ENCODE measurements around the gene APAF1. TPM values are rescaled to one million over a fixed set of nuclear protein-coding genes. Genes with fewer than 3 reads are reported as not detected.

Gene APAF1
- total and polyA plus RNA-seq, 9 of the 15 experiments (the other 6 are each of a cell fraction or from before 2014, with no cell fraction given): 5.1 to 15.7 (median 9.9) TPM

DNA sequence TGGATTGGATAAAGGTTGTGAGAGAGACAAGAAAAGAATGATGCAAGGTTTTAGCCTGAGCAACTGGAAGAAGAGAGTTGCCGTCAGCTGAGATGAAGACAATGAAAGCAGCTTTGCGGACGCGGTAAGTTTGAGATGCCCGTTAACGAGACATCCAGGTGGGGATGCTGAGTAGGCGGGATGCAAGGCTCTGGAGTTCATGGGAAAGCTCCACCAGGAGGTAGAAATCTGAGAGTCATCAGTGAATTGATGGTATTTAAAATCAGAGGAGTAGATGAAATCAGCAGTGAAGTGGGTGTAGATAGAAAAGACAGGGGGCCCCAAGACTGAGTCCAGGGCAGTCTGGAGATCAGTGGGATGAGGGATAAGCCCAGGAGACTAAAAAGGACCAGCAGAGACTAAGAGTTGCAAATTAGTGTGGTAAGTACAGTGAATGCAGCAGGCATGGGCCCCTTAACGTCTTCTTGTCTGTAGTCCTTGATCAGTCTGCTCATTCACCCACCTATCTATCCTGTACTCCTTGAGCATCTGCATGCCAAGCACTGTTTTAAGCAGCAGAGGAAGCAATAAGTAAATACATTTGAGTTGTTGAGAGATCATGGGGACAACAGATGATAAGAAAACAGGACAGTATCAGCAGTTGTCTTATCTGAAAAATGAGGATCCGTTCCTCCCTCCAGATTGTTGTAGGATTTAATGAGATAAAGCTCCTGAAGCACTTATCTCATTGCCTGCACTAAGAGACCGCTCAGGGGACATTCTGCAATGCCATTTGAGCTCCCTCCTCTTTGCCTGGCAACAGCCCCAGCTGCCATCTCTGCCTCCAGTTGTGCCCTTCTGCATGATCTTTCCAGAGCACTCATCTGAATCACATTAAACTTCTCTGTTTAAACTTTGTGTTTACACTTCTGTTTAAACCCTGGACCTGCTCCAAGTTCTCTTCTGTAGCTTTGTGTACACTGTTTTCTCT, 91.5 kb downstream of the APAF1 start (continued):
- TF ChIP-seq, protein P1, sequence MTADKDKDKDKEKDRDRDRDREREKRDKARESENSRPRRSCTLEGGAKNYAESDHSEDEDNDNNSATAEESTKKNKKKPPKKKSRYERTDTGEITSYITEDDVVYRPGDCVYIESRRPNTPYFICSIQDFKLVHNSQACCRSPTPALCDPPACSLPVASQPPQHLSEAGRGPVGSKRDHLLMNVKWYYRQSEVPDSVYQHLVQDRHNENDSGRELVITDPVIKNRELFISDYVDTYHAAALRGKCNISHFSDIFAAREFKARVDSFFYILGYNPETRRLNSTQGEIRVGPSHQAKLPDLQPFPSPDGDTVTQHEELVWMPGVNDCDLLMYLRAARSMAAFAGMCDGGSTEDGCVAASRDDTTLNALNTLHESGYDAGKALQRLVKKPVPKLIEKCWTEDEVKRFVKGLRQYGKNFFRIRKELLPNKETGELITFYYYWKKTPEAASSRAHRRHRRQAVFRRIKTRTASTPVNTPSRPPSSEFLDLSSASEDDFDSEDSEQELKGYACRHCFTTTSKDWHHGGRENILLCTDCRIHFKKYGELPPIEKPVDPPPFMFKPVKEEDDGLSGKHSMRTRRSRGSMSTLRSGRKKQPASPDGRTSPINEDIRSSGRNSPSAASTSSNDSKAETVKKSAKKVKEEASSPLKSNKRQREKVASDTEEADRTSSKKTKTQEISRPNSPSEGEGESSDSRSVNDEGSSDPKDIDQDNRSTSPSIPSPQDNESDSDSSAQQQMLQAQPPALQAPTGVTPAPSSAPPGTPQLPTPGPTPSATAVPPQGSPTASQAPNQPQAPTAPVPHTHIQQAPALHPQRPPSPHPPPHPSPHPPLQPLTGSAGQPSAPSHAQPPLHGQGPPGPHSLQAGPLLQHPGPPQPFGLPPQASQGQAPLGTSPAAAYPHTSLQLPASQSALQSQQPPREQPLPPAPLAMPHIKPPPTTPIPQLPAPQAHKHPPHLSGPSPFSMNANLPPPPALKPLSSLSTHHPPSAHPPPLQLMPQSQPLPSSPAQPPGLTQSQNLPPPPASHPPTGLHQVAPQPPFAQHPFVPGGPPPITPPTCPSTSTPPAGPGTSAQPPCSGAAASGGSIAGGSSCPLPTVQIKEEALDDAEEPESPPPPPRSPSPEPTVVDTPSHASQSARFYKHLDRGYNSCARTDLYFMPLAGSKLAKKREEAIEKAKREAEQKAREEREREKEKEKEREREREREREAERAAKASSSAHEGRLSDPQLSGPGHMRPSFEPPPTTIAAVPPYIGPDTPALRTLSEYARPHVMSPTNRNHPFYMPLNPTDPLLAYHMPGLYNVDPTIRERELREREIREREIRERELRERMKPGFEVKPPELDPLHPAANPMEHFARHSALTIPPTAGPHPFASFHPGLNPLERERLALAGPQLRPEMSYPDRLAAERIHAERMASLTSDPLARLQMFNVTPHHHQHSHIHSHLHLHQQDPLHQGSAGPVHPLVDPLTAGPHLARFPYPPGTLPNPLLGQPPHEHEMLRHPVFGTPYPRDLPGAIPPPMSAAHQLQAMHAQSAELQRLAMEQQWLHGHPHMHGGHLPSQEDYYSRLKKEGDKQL (CRISPR knock-in tag; IDR thresholded peaks at IDR 0.05; ENCODE audit: borderline replicate concordance): no peak
- TF ChIP-seq ZFP30 (CRISPR knock-in tag; IDR thresholded peaks at IDR 0.05; ENCODE audit: borderline replicate concordance) (no peak), ZFP1 (CRISPR knock-in tag; IDR thresholded peaks at IDR 0.05) (no peak), KLF10 (CRISPR knock-in tag; IDR thresholded peaks at IDR 0.05) (no peak), ZNF324 (CRISPR knock-in tag; IDR thresholded peaks at IDR 0.05) (no peak), ZZZ3 (IDR thresholded peaks at IDR 0.05) (no peak)
- TF ChIP-seq, protein P2, sequence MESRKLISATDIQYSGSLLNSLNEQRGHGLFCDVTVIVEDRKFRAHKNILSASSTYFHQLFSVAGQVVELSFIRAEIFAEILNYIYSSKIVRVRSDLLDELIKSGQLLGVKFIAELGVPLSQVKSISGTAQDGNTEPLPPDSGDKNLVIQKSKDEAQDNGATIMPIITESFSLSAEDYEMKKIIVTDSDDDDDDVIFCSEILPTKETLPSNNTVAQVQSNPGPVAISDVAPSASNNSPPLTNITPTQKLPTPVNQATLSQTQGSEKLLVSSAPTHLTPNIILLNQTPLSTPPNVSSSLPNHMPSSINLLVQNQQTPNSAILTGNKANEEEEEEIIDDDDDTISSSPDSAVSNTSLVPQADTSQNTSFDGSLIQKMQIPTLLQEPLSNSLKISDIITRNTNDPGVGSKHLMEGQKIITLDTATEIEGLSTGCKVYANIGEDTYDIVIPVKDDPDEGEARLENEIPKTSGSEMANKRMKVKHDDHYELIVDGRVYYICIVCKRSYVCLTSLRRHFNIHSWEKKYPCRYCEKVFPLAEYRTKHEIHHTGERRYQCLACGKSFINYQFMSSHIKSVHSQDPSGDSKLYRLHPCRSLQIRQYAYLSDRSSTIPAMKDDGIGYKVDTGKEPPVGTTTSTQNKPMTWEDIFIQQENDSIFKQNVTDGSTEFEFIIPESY (CRISPR knock-in tag; IDR thresholded peaks at IDR 0.05): no peak
- TF ChIP-seq, protein P3, sequence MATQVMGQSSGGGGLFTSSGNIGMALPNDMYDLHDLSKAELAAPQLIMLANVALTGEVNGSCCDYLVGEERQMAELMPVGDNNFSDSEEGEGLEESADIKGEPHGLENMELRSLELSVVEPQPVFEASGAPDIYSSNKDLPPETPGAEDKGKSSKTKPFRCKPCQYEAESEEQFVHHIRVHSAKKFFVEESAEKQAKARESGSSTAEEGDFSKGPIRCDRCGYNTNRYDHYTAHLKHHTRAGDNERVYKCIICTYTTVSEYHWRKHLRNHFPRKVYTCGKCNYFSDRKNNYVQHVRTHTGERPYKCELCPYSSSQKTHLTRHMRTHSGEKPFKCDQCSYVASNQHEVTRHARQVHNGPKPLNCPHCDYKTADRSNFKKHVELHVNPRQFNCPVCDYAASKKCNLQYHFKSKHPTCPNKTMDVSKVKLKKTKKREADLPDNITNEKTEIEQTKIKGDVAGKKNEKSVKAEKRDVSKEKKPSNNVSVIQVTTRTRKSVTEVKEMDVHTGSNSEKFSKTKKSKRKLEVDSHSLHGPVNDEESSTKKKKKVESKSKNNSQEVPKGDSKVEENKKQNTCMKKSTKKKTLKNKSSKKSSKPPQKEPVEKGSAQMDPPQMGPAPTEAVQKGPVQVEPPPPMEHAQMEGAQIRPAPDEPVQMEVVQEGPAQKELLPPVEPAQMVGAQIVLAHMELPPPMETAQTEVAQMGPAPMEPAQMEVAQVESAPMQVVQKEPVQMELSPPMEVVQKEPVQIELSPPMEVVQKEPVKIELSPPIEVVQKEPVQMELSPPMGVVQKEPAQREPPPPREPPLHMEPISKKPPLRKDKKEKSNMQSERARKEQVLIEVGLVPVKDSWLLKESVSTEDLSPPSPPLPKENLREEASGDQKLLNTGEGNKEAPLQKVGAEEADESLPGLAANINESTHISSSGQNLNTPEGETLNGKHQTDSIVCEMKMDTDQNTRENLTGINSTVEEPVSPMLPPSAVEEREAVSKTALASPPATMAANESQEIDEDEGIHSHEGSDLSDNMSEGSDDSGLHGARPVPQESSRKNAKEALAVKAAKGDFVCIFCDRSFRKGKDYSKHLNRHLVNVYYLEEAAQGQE (IDR thresholded peaks at IDR 0.05; ENCODE audit: borderline replicate concordance): no peak
- TF ChIP-seq, protein P3 (CRISPR knock-in tag; IDR thresholded peaks at IDR 0.05; ENCODE audit: low read depth): no peak

Data from K562 (cell line).